Neuronal stem cell (in vitro differentiated cells): ENCODE results near the gene PCCA.

Source experiments
- DNase-seq: peaks from one replicate; pipeline ENCODE4 v3.0.0-alpha.2; 2013; ENCODE audit warnings: low spot score
- H2AFZ ChIP-seq: one replicate; pipeline ENCODE4 v1.6.1; 2013; ENCODE audit warnings: mild to moderate bottlenecking, low read length, inconsistent platforms
- H2AK5ac ChIP-seq: 2 replicates; pipeline ENCODE4 v1.6.1; 2013; ENCODE audit warnings: low read depth, mild to moderate bottlenecking, inconsistent platforms, low read length, moderate library complexity, mixed read lengths
- H2BK120ac ChIP-seq: 2 replicates; pipeline ENCODE4 v1.6.1; 2013; ENCODE audit warnings: low read depth, mild to moderate bottlenecking, inconsistent platforms, low read length, moderate library complexity, mixed read lengths
- H2BK12ac ChIP-seq: one replicate; pipeline ENCODE4 v1.6.1; 2013; ENCODE audit warnings: low read length, inconsistent platforms
- H2BK15ac ChIP-seq: 2 replicates; pipeline ENCODE4 v1.6.1; 2013; ENCODE audit warnings: mild to moderate bottlenecking, low read length, inconsistent platforms, mixed read lengths
- H2BK5ac ChIP-seq: one replicate; pipeline ENCODE4 v1.6.1; 2013; ENCODE audit warnings: inconsistent platforms, mild to moderate bottlenecking, low read length, moderate library complexity
- H3K14ac ChIP-seq: one replicate; pipeline ENCODE4 v1.6.1; 2013; ENCODE audit warnings: low read length, inconsistent platforms
- H3K18ac ChIP-seq: 2 replicates; pipeline ENCODE4 v1.6.1; 2013; ENCODE audit warnings: low read length, inconsistent platforms
- H3K23ac ChIP-seq: 2 replicates; pipeline ENCODE4 v1.6.1; 2013; ENCODE audit warnings: low read depth, mild to moderate bottlenecking, mixed read lengths, low read length, inconsistent platforms; ENCODE audit not compliant: poor library complexity
- H3K27ac ChIP-seq: replicated peaks from 3 replicates; pipeline ENCODE4 v1.5.1; 2013; ENCODE audit warnings: low read length, inconsistent platforms
- H3K27me3 ChIP-seq, 3 experiments: 2 replicates each; pipeline ENCODE4 v1.6.1; 2013; ENCODE audit warnings: low read length in 3 of 3, mild to moderate bottlenecking in 2 of 3, inconsistent platforms in 1 of 3, low read depth in 1 of 3, mixed read lengths in 1 of 3, moderate library complexity in 1 of 3; ENCODE audit not compliant: control insufficient read depth in 3 of 3, insufficient read depth in 3 of 3
- H3K36me3 ChIP-seq, 2 donors: replicated peaks in 1 of 2; 2 replicates each; pipeline ENCODE4 v1.6.1; 2013; ENCODE audit warnings: low read length in 2 of 2; ENCODE audit not compliant: control insufficient read depth in 2 of 2, insufficient read depth in 2 of 2
- H3K4ac ChIP-seq: 2 replicates; pipeline ENCODE4 v1.6.1; 2013; ENCODE audit warnings: inconsistent platforms, mild to moderate bottlenecking, low read length, moderate library complexity
- H3K4me1 ChIP-seq, 2 donors: 1 replicate in 1 of 2; 2 replicates in 1 of 2; pipeline ENCODE4 v1.6.1; 2013; ENCODE audit warnings: low read length in 2 of 2, low read depth in 1 of 2; ENCODE audit not compliant: control insufficient read depth in 2 of 2, insufficient read depth in 1 of 2
- H3K4me2 ChIP-seq: one replicate; pipeline ENCODE4 v1.6.1; 2013; ENCODE audit warnings: mild to moderate bottlenecking, low read length, inconsistent platforms; ENCODE audit not compliant: insufficient read depth, poor library complexity, severe bottlenecking
- H3K4me3 ChIP-seq, 2 donors: 2 replicates each; pipeline ENCODE4 v1.5.1; 2013; ENCODE audit warnings: low read length in 2 of 2, mild to moderate bottlenecking in 2 of 2, inconsistent platforms in 1 of 2, moderate library complexity in 1 of 2
- H3K79me1 ChIP-seq: one replicate; pipeline ENCODE4 v1.6.1; 2013; ENCODE audit warnings: low read depth, mild to moderate bottlenecking, inconsistent platforms, low read length, moderate library complexity
- H3K9ac ChIP-seq: one replicate; pipeline ENCODE4 v1.6.1; 2013; ENCODE audit warnings: mild to moderate bottlenecking, low read depth, low read length, inconsistent platforms; ENCODE audit not compliant: poor library complexity
- H3K9me3 ChIP-seq, 2 donors: replicated peaks in 1 of 2; 2 replicates each; pipeline versions ENCODE3 to v1.6.1; 2013; ENCODE audit warnings: low read length in 2 of 2, mild to moderate bottlenecking in 2 of 2, inconsistent platforms in 1 of 2, low read depth in 1 of 2, mixed read lengths in 1 of 2, moderate library complexity in 1 of 2; ENCODE audit not compliant: control insufficient read depth in 2 of 2, insufficient read depth in 1 of 2
- H4K8ac ChIP-seq: one replicate; pipeline ENCODE4 v1.6.1; 2013; ENCODE audit warnings: low read depth, mild to moderate bottlenecking, inconsistent platforms, low read length, moderate library complexity
- H4K91ac ChIP-seq: one replicate; pipeline ENCODE4 v1.6.1; 2013; ENCODE audit warnings: low read length, low read depth, mild to moderate bottlenecking, inconsistent platforms; ENCODE audit not compliant: poor library complexity
- WGBS, 2 donors: extraction: QIAGEN DNeasy Blood & Tissue Kit; methylation state at CpG; one replicate each; pipeline ENCODE4 v1.1.7; 2013; ENCODE audit warnings: missing lambda C conversion rate in 2 of 2, mixed read lengths in 1 of 2; ENCODE audit not compliant: insufficient read length in 2 of 2, insufficient replicate concordance in 1 of 2; ENCODE audit errors: extremely low coverage in 2 of 2; 5-methylcytosine and 5-hydroxymethylcytosine counted together

The PCCA gene

GRCh38 chr13:100128838-100129237, 39.9 kb downstream of the PCCA start:
- DNase-seq = no peak
- no peak overlapping the region for H3K27ac ChIP-seq
- no peak overlapping the region for H4K8ac ChIP-seq
- no peak overlapping the region for H3K14ac ChIP-seq
- H3K18ac ChIP-seq = no peak overlapping the region
- no peak overlapping the region for H2BK15ac ChIP-seq
- H3K4me3 ChIP-seq = no peak overlapping the region
- H2AK5ac ChIP-seq = no peak overlapping the region
- H2AFZ ChIP-seq = no peak overlapping the region
- no peak overlapping the region for H3K4ac ChIP-seq
- H2BK12ac ChIP-seq = no peak overlapping the region
- no peak overlapping the region for H2BK5ac ChIP-seq
- H3K23ac ChIP-seq = no peak overlapping the region
- peaks cover 0 to 25% of the 10 kb centered on the region in 2 donors for H3K36me3 ChIP-seq
- no peak overlapping the region for H2BK120ac ChIP-seq
- H3K79me1 ChIP-seq = no peaks in the 10 kb centered on the region
- peaks cover 0 to 6% of the 10 kb centered on the region in 2 donors for H3K9me3 ChIP-seq
- no peaks in the 10 kb centered on the region for H3K27me3 ChIP-seq
- no peak overlapping the region for H4K91ac ChIP-seq
- no peak overlapping the region for H3K9ac ChIP-seq
- no peak overlapping the region for H3K4me2 ChIP-seq
- peaks cover 0 to 4% of the 10 kb centered on the region in 2 donors for H3K4me1 ChIP-seq
- no CpG with 5 or more reads among the region's 3 CpGs for WGBS, 2 donors

DNA sequence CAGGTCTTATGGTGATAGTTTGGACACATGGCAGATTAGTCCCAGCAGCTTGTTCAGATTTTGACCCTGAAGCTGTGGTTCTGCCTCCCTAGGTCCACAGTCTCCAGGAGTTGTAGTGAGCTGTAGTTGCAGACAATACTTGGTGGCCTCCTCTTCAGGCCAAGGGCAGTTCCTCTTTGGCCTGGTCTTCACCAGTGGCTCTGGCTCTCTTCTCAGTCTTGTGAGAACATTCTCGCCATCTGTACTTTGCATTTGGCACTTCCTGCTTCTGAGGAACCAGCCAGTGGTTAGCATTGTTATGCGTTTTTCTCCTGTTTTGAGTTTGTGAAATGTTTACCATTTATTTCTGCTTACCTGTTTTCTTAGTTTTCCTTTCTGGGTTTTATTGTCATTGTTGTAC, 40.7 kb downstream of the PCCA start:
- Histone ChIP-seq H3K79me1 (no peaks in the 10 kb centered on the region), H3K9me3 (peaks cover 0 to 6% of the 10 kb centered on the region in 2 donors), H3K27me3 (no peaks in the 10 kb centered on the region), H3K4ac (no peak overlapping the region), H3K4me1 (peaks cover 0 to 2% of the 10 kb centered on the region in 2 donors), H2AFZ (no peak overlapping the region), H2BK120ac (no peak overlapping the region), H3K27ac (no peak overlapping the region), H3K9ac (no peak overlapping the region), H4K91ac (no peak overlapping the region), H2BK12ac (no peak overlapping the region), H3K36me3 (peaks cover 0 to 19% of the 10 kb centered on the region in 2 donors), H3K4me3 (no peak overlapping the region), H3K23ac (no peak overlapping the region), H4K8ac (no peak overlapping the region), H3K14ac (no peak overlapping the region), H2BK5ac (no peak overlapping the region), H3K4me2 (no peak overlapping the region), H2AK5ac (no peak overlapping the region), H2BK15ac (no peak overlapping the region), H3K18ac (no peak overlapping the region)
- WGBS, 2 donors = no CpG with 5 or more reads among the region's 2 CpGs
- no peak for DNase-seq

- Histone ChIP-seq H2BK15ac (no peak overlapping the region), H3K14ac (no peak overlapping the region), H3K9me3 (peaks cover 0 to 6% of the 10 kb centered on the region in 2 donors), H2AK5ac (no peak overlapping the region), H3K36me3 (peaks cover 0 to 18% of the 10 kb centered on the region in 2 donors), H3K27ac (no peak overlapping the region), H2BK120ac (no peak overlapping the region), H3K79me1 (no peaks in the 10 kb centered on the region), H4K8ac (no peak overlapping the region), H2BK12ac (no peak overlapping the region), H2AFZ (no peak overlapping the region), H3K9ac (no peak overlapping the region), H3K23ac (no peak overlapping the region), H4K91ac (no peak overlapping the region), H3K4me3 (no peak overlapping the region), H2BK5ac (no peak overlapping the region), H3K4me1 (peaks cover 0 to 2% of the 10 kb centered on the region in 2 donors), H3K4ac (no peak overlapping the region), H3K4me2 (no peak overlapping the region), H3K18ac (no peak overlapping the region), H3K27me3 (no peaks in the 10 kb centered on the region)
- no CpG with 5 or more reads among the region's 1 CpG for WGBS, 2 donors
- DNase-seq = no peak
Observed at GRCh38 chr13:100130092-100130491, 41.2 kb downstream of the PCCA start.

DNA sequence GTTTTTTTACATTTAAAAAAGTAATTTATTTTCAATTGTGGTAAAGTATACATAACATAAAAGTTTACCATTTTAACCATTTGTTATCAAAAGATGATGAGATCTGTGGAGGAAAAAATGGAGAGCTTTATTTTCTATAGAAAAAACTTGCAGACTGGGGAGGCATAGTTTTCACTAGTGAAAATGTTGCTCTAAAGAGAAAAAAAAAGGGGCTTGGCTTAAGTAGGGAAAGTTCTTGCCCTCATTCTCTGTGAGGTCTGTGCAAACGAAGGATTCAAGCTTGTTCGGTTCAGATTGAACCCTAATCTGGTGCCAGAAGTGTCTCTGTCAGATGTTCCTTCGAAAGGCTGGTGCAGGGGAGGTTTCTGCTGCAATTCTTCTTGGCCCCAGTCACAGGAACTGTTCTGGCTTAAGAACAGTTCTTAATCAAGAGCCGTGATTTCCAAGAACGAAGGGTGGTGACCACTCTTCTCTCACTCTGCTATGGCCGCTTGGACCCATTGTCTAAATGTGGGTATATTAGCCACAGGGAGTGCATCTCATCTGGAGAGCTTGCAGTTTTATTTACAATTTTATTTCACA, 42.1 kb downstream of the PCCA start:
- Histone ChIP-seq H3K9me3 (peaks cover 0 to 6% of the 10 kb centered on the region in 2 donors), H3K23ac (no peak overlapping the region), H3K36me3 (peaks cover 0 to 18% of the 10 kb centered on the region in 2 donors), H2BK12ac (no peak overlapping the region), H3K14ac (no peak overlapping the region), H3K4me1 (peaks cover 0 to 2% of the 10 kb centered on the region in 2 donors), H3K4me2 (no peak overlapping the region), H2BK120ac (no peak overlapping the region), H4K8ac (no peak overlapping the region), H2AK5ac (no peak overlapping the region), H3K4me3 (no peak overlapping the region), H3K9ac (no peak overlapping the region), H2BK5ac (no peak overlapping the region), H3K18ac (no peak overlapping the region), H4K91ac (no peak overlapping the region), H3K27ac (no peak overlapping the region), H3K4ac (no peak overlapping the region), H2AFZ (no peak overlapping the region), H3K79me1 (no peaks in the 10 kb centered on the region), H2BK15ac (no peak overlapping the region), H3K27me3 (no peaks in the 10 kb centered on the region)
- DNase-seq = no peak
- WGBS, 2 donors = no CpG with 5 or more reads among the region's 6 CpGs
